Amygdala (tissue), 56 donors: ENCODE measurements around the gene SFXN4.
"Not testable (repeated sequence)": the region's sequence is repeated elsewhere in the genome, so short reads cannot be mapped to it uniquely, and the experiment has no call there.

Source experiments
- DNase-seq, 56 donors: peaks; one replicate each; lab custom pipeline; 2025; lab: John Stamatoyannopoulos, UW

SFXN4 gene

DNA sequence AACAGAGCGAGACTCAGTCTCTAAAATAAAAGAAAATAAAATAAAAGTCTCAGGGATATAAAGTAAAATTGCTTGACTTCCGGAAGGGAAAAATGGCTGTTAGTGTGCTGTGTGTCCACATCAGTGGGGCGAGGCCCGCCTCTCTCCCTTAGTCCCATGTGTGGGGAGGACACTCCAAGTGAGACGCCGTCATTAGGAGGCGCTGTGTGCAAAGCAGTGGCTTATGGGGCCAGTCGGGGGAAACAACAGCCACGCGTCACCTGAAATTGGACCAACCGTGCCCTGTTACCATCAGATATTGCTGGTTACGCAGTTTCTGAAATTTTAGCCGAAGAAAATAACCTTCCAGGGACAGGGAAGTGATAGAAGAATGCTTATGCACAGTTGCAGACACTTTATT is 15.8 kb downstream of the SFXN4 start:
- DNase-seq, result no peak

DNA sequence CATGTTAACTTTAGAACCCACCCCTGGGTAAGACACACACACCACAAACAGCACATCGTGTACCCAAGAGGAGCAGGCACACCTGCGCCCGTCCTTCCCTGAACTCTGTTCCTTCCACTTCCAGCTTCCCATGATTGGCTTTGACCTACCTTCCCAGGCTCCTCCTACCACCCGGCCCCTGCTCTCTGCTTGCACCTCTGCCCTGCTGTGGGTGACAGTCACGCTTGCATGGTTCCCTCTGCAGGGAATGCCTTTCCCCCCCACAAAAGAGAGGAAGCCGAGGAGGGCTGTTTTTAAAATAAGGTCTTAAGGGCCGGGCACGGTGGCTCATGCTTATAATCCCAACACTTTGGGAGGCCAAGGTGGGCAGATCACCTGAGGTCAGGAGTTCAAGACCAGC is 16.4 kb downstream of the SFXN4 start:
- no peak for DNase-seq

DNA sequence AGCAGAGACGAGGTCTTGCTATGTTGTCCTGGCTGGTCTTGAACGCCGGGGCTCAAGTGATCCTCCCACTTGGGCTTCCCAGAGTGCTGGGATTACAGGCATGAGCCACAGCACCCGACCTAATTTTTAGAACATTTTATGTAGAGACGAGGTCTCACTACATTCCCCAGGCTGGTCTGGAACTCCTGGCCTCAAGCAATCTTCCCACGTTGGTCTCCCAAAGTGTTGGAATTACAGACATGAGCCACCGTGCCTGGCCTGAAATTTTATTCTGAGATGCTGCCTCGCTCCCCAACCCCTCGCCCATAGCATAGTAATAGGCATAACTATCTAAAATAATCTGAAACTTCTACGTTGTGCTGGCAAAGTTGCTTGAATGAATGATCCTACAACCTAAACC is 21.9 kb downstream of the SFXN4 start:
- no peak for DNase-seq

DNA sequence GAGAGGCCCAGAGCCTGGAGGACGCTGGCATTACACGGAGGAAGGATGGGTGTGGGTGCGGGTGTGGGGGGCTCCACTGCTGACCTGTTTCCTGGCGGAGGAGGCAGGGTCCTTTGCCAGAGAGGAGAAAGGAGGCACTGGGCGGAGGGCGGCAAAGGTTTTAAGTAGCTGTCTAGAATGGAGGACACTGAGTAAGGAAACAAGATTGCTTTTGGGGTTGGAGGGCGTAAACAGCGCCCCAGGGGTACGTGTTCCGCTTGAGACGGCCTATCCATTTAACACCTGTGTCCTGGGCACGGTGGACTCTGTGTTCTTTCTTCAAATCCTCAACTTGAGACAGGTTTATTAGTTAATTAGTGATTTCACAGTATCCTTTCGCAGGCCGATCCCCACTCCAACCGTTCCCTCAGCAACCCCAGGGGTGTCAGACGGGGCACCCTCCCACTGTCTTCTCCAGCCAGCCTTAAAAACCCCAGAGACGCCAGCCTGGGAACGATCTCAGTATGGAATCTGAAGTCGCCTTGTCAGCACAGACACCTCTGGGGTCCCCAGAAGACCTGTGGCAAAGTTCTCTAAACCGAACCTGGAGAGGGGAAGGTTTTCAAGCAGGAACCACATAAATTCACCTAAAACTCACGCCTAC is 24.8 kb downstream of the SFXN4 start:
- DNase-seq, result no peak

DNA sequence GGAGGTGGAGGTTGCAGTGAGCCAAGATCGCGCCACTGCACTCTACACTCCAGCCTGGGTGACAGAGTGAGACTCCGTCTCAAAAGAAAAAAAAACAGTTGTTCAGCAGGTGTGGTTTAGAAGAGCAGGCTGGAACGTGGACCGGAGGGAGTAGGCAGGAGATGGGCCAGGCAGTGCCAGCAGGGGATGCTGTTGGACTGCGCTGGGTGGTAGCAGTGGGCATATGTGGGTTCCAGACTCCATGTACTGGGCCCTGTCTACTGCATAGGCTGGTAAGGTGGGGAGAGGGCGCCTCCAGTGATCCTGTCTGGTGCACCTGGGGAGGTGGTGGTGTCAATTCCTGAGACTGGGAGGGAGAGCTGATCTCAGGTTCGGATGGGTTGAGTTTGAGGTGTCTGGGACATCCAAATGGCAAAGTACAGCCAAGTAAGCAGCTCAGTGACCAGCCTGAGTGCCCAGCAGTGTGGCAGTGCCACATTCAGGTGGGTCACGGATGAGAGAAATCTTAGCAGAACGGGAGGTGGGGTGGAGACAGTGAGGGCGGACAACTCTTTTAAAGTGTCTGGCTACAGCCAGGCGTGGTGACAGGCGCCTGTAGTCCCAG is 25.9 kb downstream of the SFXN4 start:
- DNase-seq, result peak in 14 of 56 donors; percentile 4 to 36 (median 14)

DNA sequence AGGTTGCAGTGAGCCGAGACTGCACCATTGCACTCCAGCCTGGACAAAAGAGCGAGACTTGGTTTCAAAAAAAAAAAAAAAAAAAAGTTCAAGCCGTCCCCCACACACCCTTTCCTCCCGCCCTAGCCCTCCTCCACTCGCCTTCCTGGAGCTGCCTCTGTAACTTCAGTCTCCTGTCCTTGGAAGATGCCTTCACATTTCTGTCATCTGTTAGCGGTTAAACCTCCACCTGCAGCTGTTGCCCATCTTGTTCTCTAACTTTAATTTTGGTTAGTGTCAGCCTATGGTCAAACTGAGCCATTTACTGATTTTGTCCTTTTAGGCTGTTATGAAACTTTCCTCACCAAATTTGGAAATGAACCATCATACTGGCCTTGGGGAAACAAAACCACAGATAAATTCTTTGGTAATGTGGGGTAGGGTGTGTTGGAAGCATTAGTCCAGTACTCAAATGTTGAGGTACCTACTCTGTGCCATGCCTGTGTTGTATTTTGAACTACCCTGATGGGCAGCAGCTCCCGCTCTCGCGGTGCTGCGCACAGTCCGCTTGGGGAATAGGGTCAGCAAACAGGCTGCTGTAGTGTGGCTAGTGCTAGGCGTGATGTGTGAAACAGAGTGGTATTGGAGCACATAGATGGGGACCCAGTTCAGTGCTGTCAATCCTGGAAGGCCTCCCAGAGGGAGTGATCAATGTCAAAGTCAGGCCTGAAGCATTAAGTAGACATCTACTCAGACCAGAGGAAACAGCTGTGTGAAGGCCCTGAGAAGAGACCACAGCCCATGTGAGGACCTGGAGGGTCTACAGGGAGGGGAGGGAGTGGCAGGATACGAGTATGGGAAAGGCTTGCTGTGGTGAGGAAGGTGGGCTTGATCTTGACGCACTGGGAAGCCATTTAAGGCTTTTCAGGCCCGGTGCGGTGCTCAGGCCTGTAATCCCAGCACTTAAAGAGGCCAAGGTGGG is 26.9 kb downstream of the SFXN4 start:
- DNase-seq, result no peak

DNA sequence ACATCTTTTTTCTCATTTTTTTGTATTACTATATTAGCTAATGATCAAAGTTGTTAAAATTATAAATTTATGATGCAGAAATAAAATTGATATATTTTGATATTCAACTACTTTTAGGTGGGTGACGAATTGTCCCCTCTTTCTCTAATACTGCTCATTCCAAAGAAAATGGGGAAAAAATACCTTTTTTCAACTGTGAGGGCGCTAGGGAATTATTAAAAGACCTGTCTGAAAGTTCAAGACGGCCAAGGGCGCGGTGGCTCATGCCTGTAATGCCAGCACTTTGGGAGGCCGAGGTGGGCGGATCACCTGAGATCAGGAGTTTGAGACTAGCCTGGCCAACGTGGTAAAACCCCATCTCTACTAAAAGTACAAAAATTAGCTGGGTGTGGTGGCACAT is 27.6 kb downstream of the SFXN4 start:
- not testable (repeated sequence) for DNase-seq

DNA sequence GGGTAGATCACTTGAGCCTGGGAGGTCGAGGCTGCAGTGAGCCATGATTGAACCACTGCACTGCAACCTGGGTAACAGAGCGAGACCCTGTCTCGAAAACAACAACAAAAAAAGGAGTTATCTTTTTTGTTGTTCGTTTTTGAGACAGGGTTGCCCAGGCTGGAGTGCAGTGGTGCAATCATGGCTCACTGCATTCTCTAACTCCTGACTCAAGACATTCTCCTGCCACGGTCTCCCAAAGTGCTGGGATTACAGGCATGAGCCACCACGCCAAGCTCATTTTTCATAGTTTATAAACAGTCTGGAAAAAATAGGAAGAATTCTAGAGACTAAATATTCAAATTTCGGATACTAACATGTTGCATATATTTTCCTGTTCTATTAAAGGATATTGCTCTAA is 29.4 kb downstream of the SFXN4 start:
- DNase-seq, result no peak

DNA sequence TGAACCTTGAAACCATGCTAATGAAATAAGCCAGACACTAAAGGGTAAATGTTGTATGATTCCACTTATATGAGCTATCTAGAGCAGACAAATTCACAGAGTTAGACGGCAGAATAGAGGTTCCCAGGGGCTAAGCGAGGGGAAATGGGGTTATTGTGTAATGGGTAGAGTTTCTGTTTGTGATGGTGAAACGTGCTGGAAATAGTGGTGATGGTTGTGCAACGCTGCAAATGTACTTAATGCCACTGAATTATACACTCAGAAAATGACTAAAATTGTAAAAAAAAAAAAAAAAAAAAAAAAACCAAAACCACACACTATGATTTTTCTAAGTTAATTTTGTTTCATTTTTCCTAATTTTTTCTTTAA is 30.0 kb downstream of the SFXN4 start:
- DNase-seq, result no peak

DNA sequence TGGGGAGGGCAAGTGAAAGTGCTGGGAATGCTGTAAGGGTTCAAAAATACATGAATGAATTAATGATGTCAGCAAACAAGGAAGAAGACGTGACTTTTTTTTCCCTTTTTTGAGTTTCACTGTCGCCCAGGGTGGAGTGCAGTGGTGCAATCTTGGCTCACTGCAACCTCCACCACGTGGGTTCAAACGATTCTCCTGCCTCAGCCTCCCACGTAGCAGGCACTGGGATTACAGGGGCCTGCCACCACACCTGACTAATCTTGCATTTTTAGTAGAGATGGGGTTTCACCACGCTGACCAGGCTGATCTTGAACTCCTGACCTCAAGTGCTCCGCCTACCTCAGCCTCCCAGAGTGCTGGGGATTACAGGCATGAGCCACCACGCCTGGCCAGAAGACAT is 31.6 kb downstream of the SFXN4 start:
- DNase-seq, result no peak

DNA sequence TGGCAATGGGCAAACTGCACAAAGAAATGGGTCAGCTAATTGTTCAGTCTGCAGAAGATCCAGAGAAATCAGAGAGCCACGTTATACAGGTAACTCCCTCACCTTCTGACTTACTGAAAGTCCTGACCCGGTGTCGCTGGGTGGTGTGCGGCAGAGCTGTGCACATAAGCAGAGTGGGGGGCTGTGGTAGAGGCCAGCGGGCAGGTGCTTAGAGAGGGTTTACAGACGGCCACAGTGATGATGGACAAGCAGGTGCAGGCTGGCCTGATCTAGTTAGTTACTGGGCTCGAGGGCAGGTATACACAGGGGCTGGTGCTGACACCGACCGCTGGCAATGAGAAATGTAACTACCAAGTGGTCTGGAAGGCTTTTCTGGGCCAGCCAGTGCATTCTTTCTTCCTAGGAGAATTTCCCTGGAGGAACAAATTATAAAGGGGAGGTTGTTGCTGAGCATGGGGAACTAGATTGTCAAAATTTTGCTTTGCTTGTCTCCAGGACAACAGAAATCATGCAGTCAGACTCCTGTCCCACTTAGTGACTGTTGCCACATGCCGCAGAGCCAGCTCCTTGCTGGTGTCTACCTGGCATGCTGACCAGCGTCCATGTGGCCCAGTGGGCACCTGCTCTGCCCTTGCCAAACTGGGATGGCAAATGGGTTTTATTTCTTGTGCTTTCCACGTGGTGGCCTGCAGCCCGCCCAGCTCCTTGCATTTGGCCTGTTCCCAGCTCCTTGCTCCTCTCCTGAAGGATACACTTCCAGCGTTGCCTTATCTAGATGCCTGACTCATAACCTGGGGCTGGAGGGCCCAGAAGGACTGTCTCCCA is 32.8 kb downstream of the SFXN4 start:
- peak in 33 of 56 donors; percentile 2 to 72 (median 28) for DNase-seq

DNA sequence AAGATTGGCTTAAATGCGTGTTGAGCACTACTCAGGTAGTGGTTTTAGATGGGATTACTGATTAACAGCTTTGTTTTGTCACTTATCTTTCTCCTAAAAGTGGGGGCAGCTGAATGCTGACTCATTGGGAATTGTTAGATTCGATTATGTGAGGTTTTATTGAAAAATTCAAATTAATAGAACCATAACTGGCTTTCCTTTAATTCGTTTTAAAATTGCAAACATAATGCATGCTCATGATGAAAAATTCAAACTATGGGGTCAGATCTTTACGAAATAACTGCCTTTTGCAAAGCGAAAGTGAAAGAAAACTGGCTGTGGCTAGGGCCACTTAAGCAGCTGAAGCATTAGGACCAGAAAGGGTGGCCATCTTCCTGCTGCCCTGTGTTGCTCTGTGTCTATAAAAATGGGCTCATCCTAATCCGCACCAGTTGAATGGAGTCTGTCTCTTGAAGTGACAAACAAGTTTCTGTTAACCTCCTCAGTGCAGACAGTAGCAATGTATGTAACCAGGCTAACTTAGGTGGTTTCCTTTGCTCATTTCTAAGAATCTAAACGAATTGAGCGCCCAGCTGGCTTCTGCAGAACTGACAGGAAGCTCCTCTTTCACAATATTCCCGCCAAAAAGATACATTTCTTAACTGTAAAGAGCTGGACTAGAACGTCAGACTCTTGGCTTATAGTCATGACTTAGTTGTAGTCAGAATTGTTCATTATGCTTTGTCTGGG is 33.8 kb downstream of the SFXN4 start:
- DNase-seq, result peak in 10 of 56 donors; percentile 2 to 20 (median 7)

DNA sequence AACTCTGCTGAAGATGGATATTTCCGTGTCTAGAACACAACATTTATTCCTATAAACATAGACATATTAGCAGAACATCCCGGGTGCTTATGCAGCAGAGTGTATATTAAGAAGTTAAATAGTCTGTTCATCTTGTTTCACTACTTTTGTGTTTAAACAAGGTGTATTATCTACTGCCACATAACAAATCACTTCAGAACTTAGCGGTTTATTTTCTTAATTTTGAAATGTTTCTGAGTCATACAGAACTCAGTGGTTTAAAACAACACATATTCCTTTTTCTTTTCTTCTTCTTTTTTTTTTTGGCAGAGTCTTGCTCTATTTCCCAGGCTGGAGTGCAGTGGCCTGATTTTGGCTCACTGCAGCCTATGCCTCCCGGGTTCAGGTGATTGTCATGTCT is 35.8 kb downstream of the SFXN4 start:
- DNase-seq, result no peak

DNA sequence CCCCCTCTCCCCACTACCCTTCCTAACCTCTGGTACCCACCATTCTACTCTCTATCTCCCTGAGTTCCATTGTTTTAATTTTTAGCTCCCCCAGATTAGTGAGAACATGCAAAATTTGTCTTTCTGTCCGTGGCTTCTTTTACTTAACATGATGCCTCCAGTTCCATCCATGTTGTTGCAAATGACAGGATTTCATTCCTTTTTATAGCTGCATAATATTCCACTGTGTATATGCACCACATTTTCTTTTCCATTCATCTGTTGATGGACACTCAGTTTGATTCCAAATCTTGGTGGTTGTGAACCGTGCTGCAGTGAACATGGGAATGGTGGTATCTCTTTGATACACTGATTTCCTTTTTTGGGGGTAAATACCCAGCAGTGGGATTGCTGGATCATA is 39.6 kb downstream of the SFXN4 start:
- no peak for DNase-seq

DNA sequence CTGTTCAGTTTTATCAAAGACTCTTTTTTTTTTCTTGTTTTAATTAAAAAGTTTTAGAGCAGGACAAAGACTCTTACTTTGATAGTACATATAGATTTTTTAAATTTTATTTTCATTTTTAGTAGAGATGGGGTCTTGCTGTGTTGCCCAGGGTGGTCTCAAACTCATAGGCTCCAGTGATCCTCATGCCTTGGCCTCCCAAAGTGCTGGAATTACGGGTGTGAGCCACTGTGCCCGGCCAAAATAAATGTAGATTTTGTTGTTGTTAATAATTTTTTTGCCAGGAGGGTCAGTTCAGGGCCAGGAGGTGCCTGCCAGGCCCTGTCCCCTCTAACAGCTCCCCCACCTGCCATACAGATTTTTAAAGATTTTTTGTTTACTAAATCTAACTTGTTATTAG is 44.6 kb downstream of the SFXN4 start:
- DNase-seq, result no peak

DNA sequence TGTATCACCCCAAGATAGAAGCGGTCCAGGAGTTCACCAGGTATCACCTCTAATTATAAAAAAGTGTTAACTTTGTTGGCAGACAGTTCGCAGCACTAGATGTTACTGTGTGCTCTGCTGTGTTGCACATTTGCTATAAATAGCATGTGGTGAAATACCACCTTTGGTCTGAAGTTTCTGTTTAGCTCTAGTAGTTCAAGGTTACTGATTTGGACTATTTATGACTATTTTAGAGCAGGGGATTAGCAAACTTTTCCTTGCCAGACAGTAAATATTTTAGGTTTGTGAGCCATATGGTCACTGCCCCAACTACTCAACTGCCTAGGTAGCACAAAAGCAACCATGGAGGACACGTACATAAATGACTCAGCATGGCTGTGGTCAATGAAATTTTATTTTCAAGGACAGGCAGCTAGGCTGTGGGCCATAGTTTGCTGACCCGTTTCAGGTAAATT is 45.1 kb downstream of the SFXN4 start:
- DNase-seq, result no peak

DNA sequence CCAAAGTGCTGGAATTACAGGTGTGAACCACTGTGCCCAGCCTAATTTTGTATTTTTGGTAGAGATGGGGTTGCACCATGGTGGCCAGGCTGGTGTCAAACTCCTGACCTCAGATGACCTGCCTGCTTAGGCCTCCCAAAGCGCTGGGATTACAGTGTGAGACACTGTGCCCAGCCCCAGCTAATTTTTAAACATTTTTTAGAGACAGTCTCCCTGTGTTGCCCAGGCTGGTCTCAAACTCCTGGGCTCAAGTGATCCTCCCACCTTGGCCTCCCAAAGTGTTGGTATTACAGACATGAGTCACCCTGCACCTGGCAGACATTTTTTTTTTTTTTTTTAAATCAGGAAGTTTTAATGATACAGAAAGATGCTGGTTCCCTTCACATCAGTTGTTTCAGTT is 46.1 kb downstream of the SFXN4 start:
- no peak for DNase-seq

DNA sequence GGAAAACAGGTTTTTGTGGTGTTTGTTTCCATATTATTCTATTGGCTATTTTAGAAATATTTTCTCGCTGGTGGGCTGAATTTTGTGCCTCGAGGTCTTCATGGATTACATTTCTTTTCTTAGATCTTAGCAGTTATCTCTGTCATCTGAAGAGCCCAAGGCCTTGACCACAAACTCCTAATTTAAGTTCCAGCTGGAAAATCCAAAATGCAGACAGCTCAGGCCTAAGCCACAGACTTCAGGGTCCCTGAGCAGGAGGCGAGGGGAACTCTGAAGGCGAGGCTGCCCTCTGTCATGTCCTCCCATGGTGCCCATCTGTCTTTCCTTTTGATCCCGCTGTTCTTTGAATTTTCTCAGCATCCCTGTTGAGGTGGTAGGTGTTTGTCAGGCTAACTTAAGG is 47.3 kb downstream of the SFXN4 start:
- no peak for DNase-seq

DNA sequence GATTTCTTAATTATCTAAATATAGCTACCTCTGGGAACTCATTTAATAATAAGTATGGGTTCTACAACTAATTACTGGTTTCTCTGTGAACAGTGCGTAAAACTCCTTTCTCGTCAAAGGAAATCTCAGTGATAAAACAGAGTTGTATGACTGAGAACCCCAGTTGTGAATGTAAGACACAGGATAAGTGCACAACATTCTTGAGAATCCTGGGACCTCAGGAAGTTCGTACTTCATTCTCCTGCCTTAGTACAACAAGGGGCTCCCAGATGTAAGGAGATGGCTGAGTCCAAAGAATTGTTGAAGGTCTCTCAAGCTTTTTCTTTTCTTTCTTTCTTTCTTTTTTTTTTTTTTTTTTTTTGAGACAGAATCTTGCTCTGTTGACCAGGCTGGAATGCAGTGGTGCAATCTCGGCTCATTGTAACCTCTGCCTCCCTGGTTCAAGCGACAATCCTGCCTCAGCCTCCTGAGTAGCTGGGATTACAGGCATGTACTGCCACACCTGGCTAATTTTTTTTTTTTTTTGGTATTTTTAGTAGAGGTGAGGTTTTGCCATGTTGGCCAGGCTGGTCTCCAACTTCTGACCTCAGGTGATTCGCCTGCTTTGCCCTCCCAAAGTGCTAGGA is 49.1 kb downstream of the SFXN4 start:
- no peak for DNase-seq
